ENCODE data around the gene DMGDH. TPM values are rescaled to one million over a fixed set of nuclear protein-coding genes. Genes with fewer than 3 reads are reported as not detected.

DMGDH gene
- total and polyA plus RNA-seq, 2 donors (not counting 3 experiments of a cell fraction or from before 2014, with no cell fraction given): 0.11 TPM; not detected in 1

DNA sequence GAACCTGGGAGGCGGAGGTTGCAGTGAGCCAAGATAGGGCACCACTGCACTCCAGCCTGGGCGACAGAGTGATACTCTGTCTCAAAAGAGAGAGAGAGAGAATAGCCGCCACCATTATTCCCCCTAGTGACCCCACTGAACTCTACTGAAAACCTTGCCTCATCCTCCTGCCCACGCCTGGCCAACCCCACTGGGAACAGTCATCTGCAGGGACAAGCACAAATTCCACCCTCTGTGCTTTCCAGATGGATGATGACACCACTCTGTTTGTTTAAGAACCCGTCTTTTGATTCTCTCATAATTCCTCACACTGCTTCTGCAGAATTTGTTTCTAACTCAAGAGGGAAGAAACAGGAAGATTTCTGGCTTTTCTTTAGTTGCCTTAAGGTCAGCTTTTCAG lies 12.3 kb upstream of the DMGDH start:
- Histone ChIP-seq H3K36me3 (ENCODE audit: control insufficient read depth in 2 of 2, extremely low read depth in 1 of 2, insufficient read depth in 2 of 2, low read length in 2 of 2) (no peaks in the 10 kb centered on the region), H3K9ac (replicated peaks; ENCODE audit: extremely low read depth, insufficient read depth, low read length) (no peak overlapping the region), H3K27ac (ENCODE audit: insufficient read depth, low read depth, low read length) (no peak overlapping the region), H3K9me1 (replicated peaks; ENCODE audit: control insufficient read depth, extremely low read depth, insufficient read depth, low read length) (no peaks in the 10 kb centered on the region), H3K27me3 (ENCODE audit: control insufficient read depth in 2 of 2, insufficient read depth in 2 of 2, low read length in 2 of 2) (no peaks in the 10 kb centered on the region), H3K4me1 (ENCODE audit: control insufficient read depth, extremely low read depth, insufficient read depth, low read length) (no peaks in the 10 kb centered on the region), H3K4me3 (replicated peaks in 1 of 3; ENCODE audit: insufficient read depth in 1 of 3, low read depth in 1 of 3, low read length in 3 of 3) (no peak overlapping the region), H3K79me2 (ENCODE audit: control insufficient read depth, insufficient read depth, low read length) (no peaks in the 10 kb centered on the region), H2AFZ (ENCODE audit: low read depth, low read length) (no peak overlapping the region), H3K9me3 (replicated peaks; ENCODE audit: control insufficient read depth, insufficient read depth, low read length) (no peaks in the 10 kb centered on the region), H3K4me2 (ENCODE audit: insufficient read depth, low read length) (no peak overlapping the region), H4K20me1 (replicated peaks; ENCODE audit: control insufficient read depth, extremely low read depth, insufficient read depth, low read length) (no peaks in the 10 kb centered on the region)
- FAIRE-seq (no peak), DNase-seq (ENCODE audit: low read depth, low spot score) (no peak)
- TF ChIP-seq, protein P1, sequence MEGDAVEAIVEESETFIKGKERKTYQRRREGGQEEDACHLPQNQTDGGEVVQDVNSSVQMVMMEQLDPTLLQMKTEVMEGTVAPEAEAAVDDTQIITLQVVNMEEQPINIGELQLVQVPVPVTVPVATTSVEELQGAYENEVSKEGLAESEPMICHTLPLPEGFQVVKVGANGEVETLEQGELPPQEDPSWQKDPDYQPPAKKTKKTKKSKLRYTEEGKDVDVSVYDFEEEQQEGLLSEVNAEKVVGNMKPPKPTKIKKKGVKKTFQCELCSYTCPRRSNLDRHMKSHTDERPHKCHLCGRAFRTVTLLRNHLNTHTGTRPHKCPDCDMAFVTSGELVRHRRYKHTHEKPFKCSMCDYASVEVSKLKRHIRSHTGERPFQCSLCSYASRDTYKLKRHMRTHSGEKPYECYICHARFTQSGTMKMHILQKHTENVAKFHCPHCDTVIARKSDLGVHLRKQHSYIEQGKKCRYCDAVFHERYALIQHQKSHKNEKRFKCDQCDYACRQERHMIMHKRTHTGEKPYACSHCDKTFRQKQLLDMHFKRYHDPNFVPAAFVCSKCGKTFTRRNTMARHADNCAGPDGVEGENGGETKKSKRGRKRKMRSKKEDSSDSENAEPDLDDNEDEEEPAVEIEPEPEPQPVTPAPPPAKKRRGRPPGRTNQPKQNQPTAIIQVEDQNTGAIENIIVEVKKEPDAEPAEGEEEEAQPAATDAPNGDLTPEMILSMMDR (IDR thresholded peaks at IDR 0.05; ENCODE audit: extremely low read depth in 1 of 2, insufficient read depth in 1 of 2, low read depth in 1 of 2, low read length in 2 of 2): no peak
- TF ChIP-seq, protein P2, sequence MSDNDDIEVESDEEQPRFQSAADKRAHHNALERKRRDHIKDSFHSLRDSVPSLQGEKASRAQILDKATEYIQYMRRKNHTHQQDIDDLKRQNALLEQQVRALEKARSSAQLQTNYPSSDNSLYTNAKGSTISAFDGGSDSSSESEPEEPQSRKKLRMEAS (IDR thresholded peaks at IDR 0.05; ENCODE audit: insufficient read depth, insufficient read length): no peak
- no peak for TF ChIP-seq POLR2A (IDR thresholded peaks at IDR 0.05; ENCODE audit: low read depth, low read length)
- no peak for TF ChIP-seq POLR2AphosphoS5 (IDR thresholded peaks at IDR 0.05; ENCODE audit: insufficient read depth, low read depth, low read length)
- TF ChIP-seq EZH2 (IDR thresholded peaks at IDR 0.05; ENCODE audit: borderline replicate concordance, low read depth, low read length, severe bottlenecking): no peak
- TF ChIP-seq JUN (IDR thresholded peaks at IDR 0.05; ENCODE audit: borderline replicate concordance, insufficient read depth, insufficient read length, low read depth): no peak
- TF ChIP-seq FOS (IDR thresholded peaks at IDR 0.05; ENCODE audit: borderline replicate concordance, insufficient read depth, low read length): no peak
- no peak for TF ChIP-seq GATA2 (IDR thresholded peaks at IDR 0.05; ENCODE audit: insufficient read depth, insufficient read length, low read depth, low read length)
- TF ChIP-seq MYC (IDR thresholded peaks at IDR 0.05; ENCODE audit: low read depth, low read length): no peak
- intact Hi-C loops (cut with micrococcal nuclease) (no loop called here), dilution Hi-C loops (cut with MboI; ENCODE audit: extremely low pct_ligation_motif_present, low sequenced_read_pairs) (no loop called here)
- ChIA-PET POLR2A (no interaction called here), CTCF (no interaction called here)
- BruUV-seq (replicated peaks): no TSS peak
